Measurements from ENCODE around the gene SPIRE2. TPM values are rescaled to one million over a fixed set of nuclear protein-coding genes. Genes with fewer than 3 reads are reported as not detected.

Gene SPIRE2
- total and polyA plus RNA-seq, 9 of the 15 experiments (the other 6 are each of a cell fraction or from before 2014, with no cell fraction given): 0.70 to 7.5 (median 4.6) TPM

DNA sequence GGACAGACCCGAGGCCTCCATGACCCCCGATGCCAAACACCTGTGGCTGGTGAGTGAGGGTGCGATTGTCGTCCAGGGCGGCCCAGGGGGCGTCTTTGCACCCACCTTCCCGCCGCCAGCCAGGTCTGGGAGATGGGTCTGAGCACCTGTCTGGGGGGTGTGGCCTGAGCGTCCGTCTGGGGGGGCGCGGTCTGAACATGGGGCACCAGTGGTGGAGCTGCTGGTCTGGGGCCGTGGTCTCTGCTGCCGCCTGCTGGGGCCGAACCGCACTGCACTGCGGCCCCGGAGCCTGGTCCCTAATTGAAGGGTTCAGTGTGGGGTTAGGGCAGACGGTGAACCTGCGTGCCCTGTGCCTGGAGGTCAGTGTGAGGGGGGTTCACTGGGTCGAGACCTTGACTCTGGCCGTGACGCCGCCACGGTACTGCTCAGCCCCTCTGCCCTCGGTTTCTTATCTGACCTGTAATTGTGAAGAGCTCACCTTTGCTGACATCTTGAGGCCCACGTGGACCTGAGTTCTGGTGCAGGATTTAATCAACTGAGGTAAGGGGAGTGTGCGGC lies 32.6 kb downstream of the SPIRE2 start (continued):
- TF ChIP-seq, protein P1, sequence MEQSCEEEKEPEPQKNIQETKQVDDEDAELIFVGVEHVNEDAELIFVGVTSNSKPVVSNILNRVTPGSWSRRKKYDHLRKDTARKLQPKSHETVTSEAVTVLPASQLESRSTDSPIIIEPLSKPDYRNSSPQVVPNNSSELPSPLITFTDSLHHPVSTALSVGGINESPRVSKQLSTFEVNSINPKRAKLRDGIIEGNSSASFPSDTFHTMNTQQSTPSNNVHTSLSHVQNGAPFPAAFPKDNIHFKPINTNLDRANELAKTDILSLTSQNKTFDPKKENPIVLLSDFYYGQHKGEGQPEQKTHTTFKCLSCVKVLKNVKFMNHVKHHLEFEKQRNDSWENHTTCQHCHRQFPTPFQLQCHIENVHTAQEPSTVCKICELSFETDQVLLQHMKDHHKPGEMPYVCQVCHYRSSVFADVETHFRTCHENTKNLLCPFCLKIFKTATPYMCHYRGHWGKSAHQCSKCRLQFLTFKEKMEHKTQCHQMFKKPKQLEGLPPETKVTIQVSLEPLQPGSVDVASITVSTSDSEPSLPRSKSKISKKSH (CRISPR knock-in tag; IDR thresholded peaks at IDR 0.05): no peak
- TF ChIP-seq ZNF408 (CRISPR knock-in tag; IDR thresholded peaks at IDR 0.05; ENCODE audit: low read depth) (no peak), STAG1 (CRISPR knock-in tag; IDR thresholded peaks at IDR 0.05; ENCODE audit: borderline replicate concordance) (peak; percentile 83; the same call in 1 of the 2 replicates), SMC3 (conservative IDR thresholded peaks at IDR 0.05; ENCODE audit: insufficient read depth, low read depth, low read length) (peak; percentile 94), POLR2B (IDR thresholded peaks at IDR 0.05; ENCODE audit: low read depth, partially characterized antibody) (no peak), ETV1 (tag; conservative IDR thresholded peaks at IDR 0.05; ENCODE audit: low read depth) (no peak), CBX2 (IDR thresholded peaks at IDR 0.05; ENCODE audit: insufficient read depth, low read length, poor library complexity, severe bottlenecking) (no peak), KDM2B (CRISPR knock-in tag; IDR thresholded peaks at IDR 0.05) (no peak), ZNF717 (CRISPR knock-in tag; IDR thresholded peaks at IDR 0.05) (no peak), GABPB1 (CRISPR knock-in tag; IDR thresholded peaks at IDR 0.05) (0 out of 2 replicates have a peak, but pooled peaks have one; percentile 30), MCM3 (IDR thresholded peaks at IDR 0.05) (no peak), CAMTA2 (CRISPR knock-in tag; conservative IDR thresholded peaks at IDR 0.05) (no peak), SP1 (CRISPR knock-in tag; IDR thresholded peaks at IDR 0.05) (peak; percentile 80), ARID1B (IDR thresholded peaks at IDR 0.05) (no peak)
- TF ChIP-seq, protein P2, sequence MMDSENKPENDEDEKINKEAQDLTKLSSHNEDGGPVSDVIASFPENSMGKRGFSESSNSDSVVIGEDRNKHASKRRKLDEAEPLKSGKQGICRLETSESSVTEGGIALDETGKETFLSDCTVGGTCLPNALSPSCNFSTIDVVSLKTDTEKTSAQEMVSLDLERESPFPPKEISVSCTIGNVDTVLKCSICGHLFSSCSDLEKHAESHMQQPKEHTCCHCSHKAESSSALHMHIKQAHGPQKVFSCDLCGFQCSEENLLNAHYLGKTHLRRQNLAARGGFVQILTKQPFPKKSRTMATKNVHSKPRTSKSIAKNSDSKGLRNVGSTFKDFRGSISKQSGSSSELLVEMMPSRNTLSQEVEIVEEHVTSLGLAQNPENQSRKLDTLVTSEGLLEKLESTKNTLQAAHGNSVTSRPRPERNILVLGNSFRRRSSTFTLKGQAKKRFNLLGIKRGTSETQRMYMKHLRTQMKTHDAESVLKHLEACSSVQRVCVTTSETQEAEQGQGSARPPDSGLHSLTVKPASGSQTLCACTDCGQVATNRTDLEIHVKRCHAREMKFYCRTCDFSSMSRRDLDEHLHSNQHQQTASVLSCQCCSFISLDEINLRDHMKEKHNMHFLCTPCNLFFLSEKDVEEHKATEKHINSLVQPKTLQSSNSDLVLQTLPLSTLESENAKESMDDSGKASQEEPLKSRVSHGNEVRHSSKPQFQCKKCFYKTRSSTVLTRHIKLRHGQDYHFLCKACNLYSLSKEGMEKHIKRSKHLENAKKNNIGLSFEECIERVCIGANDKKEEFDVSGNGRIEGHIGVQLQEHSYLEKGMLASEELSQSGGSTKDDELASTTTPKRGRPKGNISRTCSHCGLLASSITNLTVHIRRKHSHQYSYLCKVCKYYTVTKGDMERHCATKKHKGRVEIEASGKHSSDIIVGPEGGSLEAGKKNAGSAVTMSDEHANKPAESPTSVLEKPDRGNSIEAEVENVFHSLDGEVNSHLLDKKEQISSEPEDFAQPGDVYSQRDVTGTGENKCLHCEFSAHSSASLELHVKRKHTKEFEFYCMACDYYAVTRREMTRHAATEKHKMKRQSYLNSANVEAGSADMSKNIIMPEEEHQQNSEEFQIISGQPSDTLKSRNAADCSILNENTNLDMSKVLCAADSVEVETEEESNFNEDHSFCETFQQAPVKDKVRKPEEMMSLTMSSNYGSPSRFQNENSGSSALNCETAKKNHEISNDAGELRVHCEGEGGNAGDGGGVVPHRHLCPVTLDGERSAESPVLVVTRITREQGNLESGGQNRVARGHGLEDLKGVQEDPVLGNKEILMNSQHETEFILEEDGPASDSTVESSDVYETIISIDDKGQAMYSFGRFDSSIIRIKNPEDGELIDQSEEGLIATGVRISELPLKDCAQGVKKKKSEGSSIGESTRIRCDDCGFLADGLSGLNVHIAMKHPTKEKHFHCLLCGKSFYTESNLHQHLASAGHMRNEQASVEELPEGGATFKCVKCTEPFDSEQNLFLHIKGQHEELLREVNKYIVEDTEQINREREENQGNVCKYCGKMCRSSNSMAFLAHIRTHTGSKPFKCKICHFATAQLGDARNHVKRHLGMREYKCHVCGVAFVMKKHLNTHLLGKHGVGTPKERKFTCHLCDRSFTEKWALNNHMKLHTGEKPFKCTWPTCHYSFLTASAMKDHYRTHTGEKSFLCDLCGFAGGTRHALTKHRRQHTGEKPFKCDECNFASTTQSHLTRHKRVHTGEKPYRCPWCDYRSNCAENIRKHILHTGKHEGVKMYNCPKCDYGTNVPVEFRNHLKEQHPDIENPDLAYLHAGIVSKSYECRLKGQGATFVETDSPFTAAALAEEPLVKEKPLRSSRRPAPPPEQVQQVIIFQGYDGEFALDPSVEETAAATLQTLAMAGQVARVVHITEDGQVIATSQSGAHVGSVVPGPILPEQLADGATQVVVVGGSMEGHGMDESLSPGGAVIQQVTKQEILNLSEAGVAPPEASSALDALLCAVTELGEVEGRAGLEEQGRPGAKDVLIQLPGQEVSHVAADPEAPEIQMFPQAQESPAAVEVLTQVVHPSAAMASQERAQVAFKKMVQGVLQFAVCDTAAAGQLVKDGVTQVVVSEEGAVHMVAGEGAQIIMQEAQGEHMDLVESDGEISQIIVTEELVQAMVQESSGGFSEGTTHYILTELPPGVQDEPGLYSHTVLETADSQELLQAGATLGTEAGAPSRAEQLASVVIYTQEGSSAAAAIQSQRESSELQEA (IDR thresholded peaks at IDR 0.05; ENCODE audit: low read depth): no peak

Measured in K562 (cell line).